GM18526 (cell line): ENCODE data around the gene GADD45G.

Source experiments
- POLR2A ChIP-seq: IDR thresholded peaks from 3 replicates; pipeline ENCODE4 v1.6.1; 2011; ENCODE audit not compliant: insufficient read length; ENCODE audit errors: extremely low read depth

The GADD45G gene

GRCh38 chr9:89630508-89630907 is 25.7 kb downstream of the GADD45G start:
- TF ChIP-seq POLR2A: no peak

- no peak for TF ChIP-seq POLR2A
These were observed 26.6 kb downstream of the GADD45G start for GRCh38 chr9:89631384-89631783.

GRCh38 chr9:89632192-89632733 is 27.5 kb downstream of the GADD45G start:
- no peak for TF ChIP-seq POLR2A

- no peak for TF ChIP-seq POLR2A
These were observed 27.9 kb downstream of the GADD45G start for GRCh38 chr9:89632736-89633135.

- no peak for TF ChIP-seq POLR2A
These were observed 28.6 kb downstream of the GADD45G start for GRCh38 chr9:89633404-89633803.

GRCh38 chr9:89633920-89634319 is 29.1 kb downstream of the GADD45G start:
- TF ChIP-seq POLR2A: no peak

- no peak for TF ChIP-seq POLR2A
These were observed 30.4 kb downstream of the GADD45G start for GRCh38 chr9:89634995-89635742.

GRCh38 chr9:89635816-89636215 is 31.0 kb downstream of the GADD45G start:
- no peak for TF ChIP-seq POLR2A

- TF ChIP-seq POLR2A: no peak
These were observed 33.0 kb downstream of the GADD45G start for GRCh38 chr9:89637787-89638186.

- no peak for TF ChIP-seq POLR2A
These were observed 33.5 kb downstream of the GADD45G start for GRCh38 chr9:89638359-89638758.

- TF ChIP-seq POLR2A: no peak
These were observed 34.1 kb downstream of the GADD45G start for GRCh38 chr9:89638893-89639292.

GRCh38 chr9:89639367-89639795 is 34.6 kb downstream of the GADD45G start:
- no peak for TF ChIP-seq POLR2A

- no peak for TF ChIP-seq POLR2A
These were observed 35.1 kb downstream of the GADD45G start for GRCh38 chr9:89639961-89640360.

- TF ChIP-seq POLR2A: no peak
These were observed 35.5 kb downstream of the GADD45G start for GRCh38 chr9:89640361-89640760.

GRCh38 chr9:89640801-89641200 is 36.0 kb downstream of the GADD45G start:
- TF ChIP-seq POLR2A: no peak

- no peak for TF ChIP-seq POLR2A
These were observed 37.2 kb downstream of the GADD45G start for GRCh38 chr9:89641980-89642379.

- TF ChIP-seq POLR2A: no peak
These were observed 38.0 kb downstream of the GADD45G start for GRCh38 chr9:89642789-89643188.
